CD4-positive, alpha-beta T cell treated with Interleukin-15 for 4 hours (primary cell): Measurements from ENCODE around the gene PRF1.
"Not testable (repeated sequence)": the region's sequence is repeated elsewhere in the genome, so short reads cannot be mapped to it uniquely, and the experiment has no call there.

Experiments used
- DNase-seq: peaks from one replicate; pipeline ENCODE4 v3.0.0-alpha.2; 2020; ENCODE audit warnings: low spot score

Gene PRF1

DNA sequence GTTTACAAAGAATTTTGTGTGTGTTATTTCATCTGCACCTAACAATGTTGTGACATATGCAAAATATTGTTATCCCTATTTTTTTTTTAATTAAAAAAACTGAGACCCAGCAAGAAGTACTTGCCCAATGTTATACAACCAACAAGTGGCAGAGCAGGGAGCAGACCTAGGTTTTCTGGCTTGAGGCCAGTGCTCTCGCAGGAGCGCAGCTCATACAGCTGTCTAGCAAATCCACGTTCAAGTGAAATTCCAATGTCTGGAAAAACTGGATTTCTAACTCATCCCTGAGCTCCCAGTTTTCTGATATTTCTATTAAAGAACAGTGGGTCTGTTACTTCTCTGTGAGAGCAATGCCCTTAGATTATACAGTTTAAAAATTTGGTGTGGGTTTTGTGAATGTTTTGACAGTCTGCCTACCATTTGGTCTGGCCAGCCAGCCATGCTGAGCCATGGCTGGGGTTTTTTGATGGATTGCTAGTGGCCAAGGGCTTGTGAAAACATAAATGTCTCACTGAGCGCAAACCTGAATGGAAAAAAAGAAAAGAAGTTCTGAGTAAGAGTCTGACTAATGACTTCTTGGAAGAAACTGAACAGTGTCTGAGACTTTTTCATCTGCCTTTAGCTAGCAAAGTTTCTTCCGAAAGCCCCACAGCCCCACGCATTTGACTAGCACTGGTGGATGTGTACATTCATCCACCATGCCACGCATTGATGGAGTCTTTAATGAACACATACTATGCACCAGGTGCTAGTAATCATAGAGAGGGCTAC lies 15.4 kb upstream of the PRF1 start:
- DNase-seq, result peak; percentile 48

GRCh38 chr10:70616761-70617160 lies 14.2 kb upstream of the PRF1 start:
- peak; percentile 39 for DNase-seq

GRCh38 chr10:70615784-70616522 lies 13.4 kb upstream of the PRF1 start:
- DNase-seq, result no peak

DNA sequence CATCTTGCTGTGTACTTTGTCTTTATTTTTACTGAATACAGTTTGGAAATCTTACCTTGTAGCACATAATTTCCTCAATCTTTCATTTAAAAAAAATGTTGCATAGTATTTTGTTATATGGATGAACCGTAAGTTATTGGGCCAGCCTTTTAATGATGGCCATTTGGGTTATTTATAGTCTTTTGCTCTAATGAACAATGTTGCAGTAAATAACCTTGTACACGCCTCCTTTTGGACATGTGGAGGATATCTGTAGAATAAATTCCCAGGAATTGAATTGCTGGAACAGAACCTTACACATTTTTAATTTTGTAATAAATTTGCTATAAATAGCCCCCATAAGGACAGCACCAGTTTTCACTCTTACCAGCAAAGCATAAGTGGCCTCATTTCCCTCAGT lies 12.7 kb upstream of the PRF1 start:
- DNase-seq, result no peak

GRCh38 chr10:70614364-70614763 lies 11.8 kb upstream of the PRF1 start:
- not testable (repeated sequence) for DNase-seq

DNA sequence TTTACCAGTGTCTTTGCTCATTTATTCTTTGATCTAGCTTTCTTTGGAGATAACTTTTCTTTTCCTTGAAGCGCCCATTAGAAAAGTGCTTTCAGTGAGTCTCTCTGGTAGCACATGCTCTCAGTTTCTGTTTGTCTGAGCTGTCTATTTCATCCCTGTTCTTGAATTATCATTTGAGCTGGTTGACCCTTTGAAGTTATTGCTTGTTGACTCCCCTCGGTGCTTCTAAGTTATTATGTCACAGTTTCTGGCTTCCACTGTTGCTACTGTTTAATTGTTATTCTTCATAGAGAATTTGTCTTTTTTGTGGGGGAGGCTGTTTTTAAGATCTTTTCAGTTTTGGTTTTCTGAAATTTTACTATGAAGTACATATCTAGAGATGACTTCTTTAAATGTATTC lies 11.4 kb upstream of the PRF1 start:
- DNase-seq, result no peak

DNA sequence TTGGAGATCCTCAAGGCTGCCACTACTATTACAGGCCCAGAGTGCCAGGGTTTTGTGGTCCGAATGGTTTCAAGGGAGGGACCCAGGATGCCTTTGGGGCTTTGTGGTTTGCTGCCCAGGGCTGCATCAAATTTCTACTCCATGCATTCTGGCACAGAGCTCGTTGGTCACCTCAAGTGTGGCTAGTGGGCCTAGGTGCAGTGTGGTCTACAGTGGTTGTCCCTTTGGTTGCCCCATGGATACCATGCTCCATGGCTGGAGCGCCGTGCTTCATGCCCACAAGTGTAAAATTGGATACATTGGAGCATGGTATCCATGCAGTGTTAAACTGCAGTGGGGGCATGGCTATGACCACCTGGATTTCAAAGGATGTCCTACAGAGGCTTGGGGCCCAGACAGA lies 5.4 kb upstream of the PRF1 start:
- no peak for DNase-seq

DNA sequence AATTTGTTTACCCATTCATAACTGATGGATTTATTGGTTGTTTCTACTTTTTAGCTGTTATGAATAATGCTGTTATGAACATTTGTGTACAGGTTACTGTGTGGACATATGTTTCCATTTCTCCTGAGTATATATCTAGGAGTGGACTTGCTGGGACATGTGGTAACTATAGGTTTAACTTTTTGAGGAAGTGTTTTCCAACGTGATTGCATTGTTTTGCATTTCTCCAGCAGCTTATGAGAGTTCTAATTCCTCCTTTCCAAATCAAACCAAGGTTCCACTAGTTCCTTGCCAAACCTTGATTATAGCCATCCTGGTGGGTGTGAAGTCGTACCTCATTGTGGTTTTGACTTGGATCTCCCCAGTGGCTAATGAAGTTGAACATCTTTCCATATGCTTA lies 2.6 kb upstream of the PRF1 start:
- no peak for DNase-seq

DNA sequence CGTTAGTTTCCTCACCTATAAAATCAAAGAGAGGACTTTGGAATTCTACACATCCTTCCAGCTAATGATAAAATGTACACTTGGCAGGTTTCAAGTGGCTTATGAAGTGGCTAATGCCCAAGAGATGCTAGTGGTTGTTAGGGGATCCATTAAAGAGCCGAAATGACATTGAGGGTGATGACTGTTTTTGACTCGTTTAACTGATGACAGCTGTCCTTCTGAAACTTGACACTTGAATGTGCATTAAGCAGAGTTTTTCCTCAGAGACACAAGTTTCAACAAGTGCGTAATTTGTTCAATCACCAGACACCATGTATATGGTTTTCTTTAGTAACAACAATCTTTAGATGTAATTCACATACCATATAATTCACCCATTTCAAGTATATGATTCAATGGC lies 1.6 kb upstream of the PRF1 start:
- DNase-seq, result no peak

- DNase-seq, result peak; percentile 80
Observed at GRCh38 chr10:70603449-70603801, 884 bp upstream of the PRF1 start.

DNA sequence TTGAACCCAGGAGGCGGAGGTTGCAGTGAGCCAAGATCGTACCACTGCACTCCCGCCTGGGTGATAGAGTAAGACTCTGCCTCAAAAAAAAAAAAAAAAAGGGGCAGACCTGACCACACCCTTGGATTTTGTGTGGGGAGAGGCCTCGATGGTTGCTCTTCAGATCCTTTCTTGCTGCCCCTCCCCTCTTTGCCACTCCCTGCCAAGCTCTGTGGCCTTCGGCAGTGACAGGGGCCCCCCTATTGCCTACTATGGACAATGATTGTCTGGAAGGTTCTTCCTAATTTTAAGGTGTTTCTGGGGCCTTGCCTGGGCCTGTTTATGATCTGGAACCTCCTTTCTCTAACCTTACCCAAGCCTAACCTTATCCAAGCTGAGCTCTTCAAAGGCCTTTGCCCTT lies 795 bp downstream of the PRF1 start:
- DNase-seq, result no peak

DNA sequence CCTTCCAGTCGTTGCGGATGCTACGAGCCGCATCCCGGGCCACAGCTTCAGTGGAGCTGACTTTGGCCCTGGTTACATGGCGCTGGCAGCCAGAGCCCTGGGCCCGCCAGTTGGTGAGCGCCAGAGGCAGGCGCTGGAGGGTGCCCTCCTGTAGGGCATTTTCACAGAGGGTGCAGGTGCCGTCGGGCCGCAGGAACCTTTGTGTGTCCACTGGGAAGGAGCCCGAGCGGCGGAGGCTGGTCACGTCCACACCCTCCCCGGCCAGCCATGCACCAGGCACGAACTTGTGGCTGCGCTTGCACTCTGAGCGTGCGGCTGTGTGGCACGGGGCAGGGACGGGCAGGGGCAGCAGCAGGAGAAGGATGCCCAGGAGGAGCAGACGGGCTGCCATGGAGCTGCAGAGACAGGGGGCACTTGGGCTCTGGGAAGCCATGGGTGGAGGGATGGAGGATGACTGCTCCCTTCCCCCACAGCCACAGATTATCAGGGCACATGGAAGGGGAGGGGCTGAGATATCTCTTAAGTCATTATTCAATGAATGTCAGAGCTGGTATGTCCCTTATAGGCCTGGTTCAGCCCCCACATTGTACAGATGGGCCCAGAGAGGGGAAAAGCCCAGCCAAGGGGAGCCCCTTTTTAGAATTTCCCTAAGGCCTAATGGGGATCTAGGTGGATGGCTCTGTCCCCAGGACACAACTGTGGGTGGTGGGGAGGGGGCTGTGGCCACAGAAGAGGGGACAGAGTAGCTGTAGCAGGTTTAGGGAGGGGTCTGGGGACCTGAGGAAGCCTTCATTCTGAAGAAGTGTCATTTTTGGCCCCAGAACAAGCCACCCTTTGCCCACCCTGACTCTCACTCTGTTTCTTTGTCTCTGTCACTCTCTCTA lies 1.8 kb downstream of the PRF1 start:
- no peak for DNase-seq

- no peak for DNase-seq
Observed at GRCh38 chr10:70599791-70600190, 2.8 kb downstream of the PRF1 start.

GRCh38 chr10:70599319-70599718 lies 3.2 kb downstream of the PRF1 start:
- DNase-seq, result no peak

- no peak for DNase-seq
Observed at GRCh38 chr10:70598857-70599295, 3.7 kb downstream of the PRF1 start.

- no peak for DNase-seq
Observed at GRCh38 chr10:70597856-70598815, 4.4 kb downstream of the PRF1 start.

DNA sequence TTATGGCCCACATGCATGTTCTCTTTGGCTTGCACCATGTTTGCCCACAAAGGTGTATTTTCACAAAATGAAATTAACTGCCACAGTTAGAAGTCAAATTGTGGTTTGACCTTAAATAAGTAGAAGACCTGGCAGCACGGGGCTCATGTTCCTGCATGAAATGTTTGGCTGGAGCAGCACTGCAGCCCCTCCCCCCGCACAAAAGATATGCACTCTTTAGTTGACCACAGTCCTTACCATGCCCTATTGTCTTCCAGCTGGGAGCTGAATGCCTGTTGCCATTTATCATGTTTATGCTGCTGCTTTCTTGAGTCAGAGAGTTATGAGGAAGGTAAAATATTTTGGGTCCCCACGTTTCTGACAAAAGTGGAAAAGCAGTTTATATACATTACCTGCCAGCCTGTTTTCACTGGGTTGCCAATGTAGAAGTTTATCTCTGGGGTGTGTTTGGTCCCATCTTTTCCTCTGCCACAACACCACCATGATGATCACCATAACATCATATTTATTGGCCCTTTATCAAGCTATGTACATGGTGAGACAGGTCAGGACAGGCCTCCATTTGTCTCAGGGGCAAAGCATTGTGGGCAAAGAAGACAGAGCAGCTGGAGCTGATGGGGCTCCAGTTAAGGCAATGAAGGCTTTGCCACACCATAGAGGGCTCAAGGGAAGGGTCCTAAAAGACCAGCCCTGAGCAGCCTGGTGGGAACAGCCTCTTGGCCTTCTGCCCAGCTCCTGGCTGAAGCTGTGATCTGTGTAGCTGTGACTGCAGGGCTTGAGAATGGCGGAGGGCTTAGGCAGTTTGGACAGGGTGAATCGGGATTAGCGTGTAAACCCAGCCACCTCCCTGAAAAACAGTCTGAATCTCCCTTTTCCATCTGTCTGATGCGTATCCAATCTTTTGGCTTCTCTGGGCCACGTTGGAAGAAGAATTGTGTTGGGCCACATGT lies 5.4 kb downstream of the PRF1 start:
- DNase-seq, result no peak

GRCh38 chr10:70596110-70596798 lies 6.3 kb downstream of the PRF1 start:
- no peak for DNase-seq

DNA sequence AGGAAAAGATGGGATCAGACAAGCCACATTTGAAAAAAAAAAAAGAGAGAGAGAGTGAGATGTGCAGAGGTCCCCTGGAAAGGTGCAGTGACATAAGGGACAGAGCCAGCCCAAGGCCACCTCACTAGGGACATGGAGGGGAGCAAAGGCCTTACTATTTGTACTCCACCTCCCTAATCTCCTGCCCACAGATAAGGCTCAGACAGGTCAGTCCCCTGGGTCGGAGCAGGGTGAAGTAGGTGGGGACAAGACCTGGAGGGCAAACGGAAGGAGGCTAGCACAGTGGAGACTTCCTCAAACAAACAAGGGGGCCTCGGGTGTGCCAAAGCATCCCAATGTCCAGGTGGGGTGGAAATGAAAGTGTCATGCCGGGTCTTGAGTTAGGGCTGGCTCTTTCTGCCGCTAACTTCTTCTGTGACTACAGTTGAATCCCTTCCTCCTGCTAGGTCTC lies 7.0 kb downstream of the PRF1 start:
- DNase-seq, result no peak

- DNase-seq, result no peak
Observed at GRCh38 chr10:70594161-70594560, 8.4 kb downstream of the PRF1 start.
